OCI-LY7 (cell line): ENCODE results near the gene CD320. TPM values are rescaled to one million over a fixed set of nuclear protein-coding genes. Genes with fewer than 3 reads are reported as not detected.

Source experiments
- BruUV-seq: library from RNA; stranded (reverse); fragments of 400-500 nt; replicated peaks from 2 replicates; lab custom pipeline; 2021; lab: Mats Ljungman, UMichigan
- CTCF ChIA-PET: fragments of 300-600 bp; sonication (Branson Sonifier 250); formaldehyde crosslinking; loops from one replicate; lab custom pipeline; 2022; ENCODE audit warnings: antibody characterized with exemption; ENCODE audit not compliant: unreplicated experiment; lab: Charles Lee
- POLR2A ChIA-PET: fragments of 300-600 bp; sonication (Branson Sonifier 250); formaldehyde crosslinking; loops from one replicate; lab custom pipeline; 2022; ENCODE audit warnings: antibody characterized with exemption; lab: Charles Lee
- DNase-seq: peaks from one replicate; pipeline ENCODE4 v3.0.0-alpha.2; 2015; ENCODE audit warnings: low spot score
- H2AFZ ChIP-seq: fragments of 200-600 bp; sonication (generic), shearing (Covaris generic); 2 replicates; pipeline ENCODE4 v1.6.1; 2014; ENCODE audit warnings: mild to moderate bottlenecking, antibody characterized with exemption, low read length, moderate library complexity
- H3K27ac ChIP-seq: fragments of 200-600 bp; sonication (generic); 2 replicates; pipeline ENCODE4 v1.5.1; 2014; ENCODE audit warnings: mixed run types, low read depth, mild to moderate bottlenecking, moderate library complexity, low read length, inconsistent platforms; ENCODE audit not compliant: poor library complexity, severe bottlenecking
- H3K36me3 ChIP-seq: fragments of 200-600 bp; sonication (generic); 2 replicates; pipeline ENCODE4 v1.6.1; 2014; ENCODE audit warnings: mild to moderate bottlenecking, antibody characterized with exemption, low read length, moderate library complexity, mixed read lengths; ENCODE audit not compliant: insufficient read depth
- H3K4me1 ChIP-seq: fragments of 200-600 bp; sonication (generic); 2 replicates; pipeline ENCODE4 v1.5.1; 2014; ENCODE audit warnings: mild to moderate bottlenecking, low read length; ENCODE audit not compliant: insufficient read depth, poor library complexity, severe bottlenecking
- H3K4me2 ChIP-seq: fragments of 200-600 bp; sonication (generic); 2 replicates; pipeline ENCODE4 v1.6.1; 2014; ENCODE audit warnings: mild to moderate bottlenecking, low read length
- H3K4me3 ChIP-seq: fragments of 200-600 bp; sonication (generic); 2 replicates; pipeline ENCODE4 v1.5.1; 2014; ENCODE audit warnings: mild to moderate bottlenecking, low read depth, low read length; ENCODE audit not compliant: poor library complexity, severe bottlenecking
- H3K79me2 ChIP-seq: fragments of 200-600 bp; sonication (generic); 2 replicates; pipeline ENCODE4 v1.6.1; 2016; ENCODE audit warnings: low read depth, mild to moderate bottlenecking, low read length, moderate library complexity, mixed read lengths; ENCODE audit not compliant: insufficient read depth
- H3K9me2 ChIP-seq: fragments of 200-600 bp; sonication (generic); 2 replicates; pipeline ENCODE4 v1.6.1; 2016; ENCODE audit warnings: mild to moderate bottlenecking, low read length, mixed read lengths; ENCODE audit not compliant: insufficient read depth
- H3K9me3 ChIP-seq: fragments of 200-600 bp; sonication (generic); 2 replicates; pipeline ENCODE4 v1.6.1; 2014; ENCODE audit warnings: mild to moderate bottlenecking, mixed run types, low read length, mixed read lengths
- H4K20me1 ChIP-seq: fragments of 200-600 bp; sonication (generic); 2 replicates; pipeline ENCODE4 v1.6.1; 2014; ENCODE audit warnings: mild to moderate bottlenecking, antibody characterized with exemption, low read length, moderate library complexity, mixed read lengths; ENCODE audit not compliant: insufficient read depth
- CTCF ChIP-seq: fragments of 200-600 bp; sonication (generic); conservative IDR thresholded peaks from 2 replicates; pipeline ENCODE4 v1.5.1; 2014; ENCODE audit warnings: mild to moderate bottlenecking, antibody characterized with exemption, low read length, moderate library complexity, mixed read lengths
- EZH2phosphoT487 ChIP-seq: fragments of 200-600 bp; sonication (generic); IDR thresholded peaks from 2 replicates; pipeline ENCODE4 v1.6.1; 2018; ENCODE audit warnings: low read depth, borderline replicate concordance, mild to moderate bottlenecking, mixed run types, antibody characterized with exemption, low read length, moderate library complexity, mixed read lengths
- intact Hi-C: fragments of 100-400 bp; cut with micrococcal nuclease; formaldehyde crosslinking; loops from one replicate; pipeline ENCODE4 v1.10.0; 2022; ENCODE audit not compliant: unreplicated experiment
- total RNA-seq, 2 experiments: library from RNA; depleted of rRNA in 1 of 2; stranded (reverse); fragments of >200 nt in 1 of 2; shearing (Covaris generic) in 1 of 2; gene quantifications; 2 replicates each; pipeline ENCODE4 v1.2.3, GENCODE V29; 2014 to 2022

The CD320 gene
- total RNA-seq, 2 experiments from 2014 or later: 39.1 to 49.2 TPM

- BruUV-seq: no TSS peak
Measured at GRCh38 chr19:8259922-8260247, 48.3 kb downstream of the CD320 start.

GRCh38 chr19:8259142-8259921 is 48.8 kb downstream of the CD320 start:
- Histone ChIP-seq H3K27ac (no peak overlapping the region), H3K4me3 (no peak overlapping the region), H3K9me3 (no peaks in the 10 kb centered on the region), H3K4me2 (no peak overlapping the region), H3K36me3 (peaks cover 35% of the 10 kb centered on the region), H2AFZ (no peak overlapping the region), H3K79me2 (no peaks in the 10 kb centered on the region), H4K20me1 (no peaks in the 10 kb centered on the region), H3K9me2 (no peaks in the 10 kb centered on the region), H3K4me1 (no peaks in the 10 kb centered on the region)
- DNase-seq: no peak
- BruUV-seq: no TSS peak
- CTCF ChIA-PET: no interaction called here
- intact Hi-C loops: no loop called here
- TF ChIP-seq CTCF: no peak
- TF ChIP-seq EZH2phosphoT487: no peak
- POLR2A ChIA-PET: no interaction called here

More at GRCh38 chr19:8259922-8260247, 48.3 kb downstream of the CD320 start:
- Histone ChIP-seq H3K4me1 (no peaks in the 10 kb centered on the region), H3K27ac (no peak overlapping the region), H4K20me1 (no peaks in the 10 kb centered on the region), H3K36me3 (peaks cover 35% of the 10 kb centered on the region), H3K9me3 (no peaks in the 10 kb centered on the region), H3K9me2 (no peaks in the 10 kb centered on the region), H3K4me2 (no peak overlapping the region), H3K79me2 (no peaks in the 10 kb centered on the region), H2AFZ (no peak overlapping the region), H3K4me3 (no peak overlapping the region)
- TF ChIP-seq EZH2phosphoT487 (no peak), CTCF (no peak)
- POLR2A ChIA-PET: no interaction called here
- no peak for DNase-seq
- CTCF ChIA-PET: no interaction called here
- intact Hi-C loops: no loop called here

- Histone ChIP-seq H3K27ac (no peak overlapping the region), H3K4me1 (no peaks in the 10 kb centered on the region), H2AFZ (no peak overlapping the region), H3K4me3 (no peak overlapping the region), H3K4me2 (no peak overlapping the region), H3K9me3 (no peaks in the 10 kb centered on the region), H4K20me1 (no peaks in the 10 kb centered on the region), H3K36me3 (peaks cover 39% of the 10 kb centered on the region), H3K9me2 (no peaks in the 10 kb centered on the region), H3K79me2 (no peaks in the 10 kb centered on the region)
- TF ChIP-seq EZH2phosphoT487: no peak
- TF ChIP-seq CTCF: no peak
- ChIA-PET CTCF (no interaction called here), POLR2A (interaction anchor here (0.6 kb wide), 1 partner anchor 46 kb away, joined by 3 read pairs; no protein-coding TSS in a partner anchor)
- intact Hi-C loops: no loop called here
- no TSS peak for BruUV-seq
- no peak for DNase-seq
Measured at GRCh38 chr19:8257052-8257443, 51.1 kb downstream of the CD320 start.
